ENCODE results near the gene LINC01488. TPM values are rescaled to one million over a fixed set of nuclear protein-coding genes. Genes with fewer than 3 reads are reported as not detected.

The LINC01488 gene
- total and polyA plus RNA-seq, 9 of the 15 experiments (the other 6 are each of a cell fraction or from before 2014, with no cell fraction given): not detected

DNA sequence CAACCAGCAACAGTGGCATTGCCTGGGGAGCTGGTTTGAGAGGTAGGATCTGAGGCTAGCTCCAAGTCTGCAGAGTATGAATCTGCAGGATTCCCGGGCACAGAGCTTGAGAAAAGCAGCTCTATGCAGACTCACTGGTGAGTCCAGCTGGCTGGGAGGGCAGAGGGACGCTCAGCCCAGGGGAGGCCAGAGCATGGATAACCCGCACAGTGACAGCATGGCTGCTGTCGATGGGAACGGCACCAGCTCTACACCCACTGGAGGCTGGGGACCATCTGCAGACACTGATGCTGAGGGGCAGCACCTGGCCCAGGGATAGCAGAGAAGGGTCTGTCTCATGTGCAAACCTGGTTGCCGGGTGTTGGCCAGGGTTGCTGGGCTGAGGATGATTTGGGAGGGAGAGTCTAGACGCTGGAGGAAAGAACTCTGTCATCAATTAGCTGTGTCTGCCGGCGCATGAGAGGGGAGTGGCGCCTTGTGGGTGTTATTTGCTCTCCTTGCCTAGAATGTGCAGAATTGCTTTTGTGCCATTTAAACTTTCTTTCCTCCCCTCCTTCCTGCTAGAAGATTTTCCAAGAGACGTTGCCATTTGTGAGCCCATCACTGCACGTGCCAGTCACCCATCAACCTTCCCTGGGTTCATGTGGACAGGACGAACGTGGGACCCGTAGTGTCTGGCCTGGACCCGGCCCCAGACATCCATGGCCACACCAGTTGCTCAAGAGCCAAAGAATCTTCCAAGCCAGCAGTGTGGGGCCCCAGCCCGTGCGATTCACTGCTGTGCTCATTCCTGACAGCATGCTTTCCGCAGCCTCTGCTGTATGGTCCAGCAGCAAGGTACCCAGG is 19.1 kb upstream of the LINC01488 start:
- Histone ChIP-seq H3K27ac (ENCODE audit: extremely low read depth, low read depth, low read length) (no peak overlapping the region), H4K20me1 (replicated peaks; ENCODE audit: control insufficient read depth, insufficient read depth, low read length) (no peaks in the 10 kb centered on the region; the same call in 1 of the 2 replicates), H3K4me1 (replicated peaks in 1 of 2; ENCODE audit: control insufficient read depth in 2 of 2, insufficient read depth in 2 of 2, low read length in 2 of 2) (peaks cover 16 to 22% of the 10 kb centered on the region in 2 experiments), H3K9ac (ENCODE audit: insufficient read depth in 1 of 2, low read depth in 2 of 2, low read length in 2 of 2) (0 out of 4 replicates have a peak overlapping the region, but pooled peaks of 1 of the 2 experiments have one; percentile 33), H3K4me2 (ENCODE audit: insufficient read depth, low read length) (no peak overlapping the region), H3K27me3 (ENCODE audit: control insufficient read depth in 2 of 2, insufficient read depth in 2 of 2, low read length in 2 of 2) (peaks cover 2 to 41% of the 10 kb centered on the region in 2 experiments), H3K79me2 (ENCODE audit: control insufficient read depth, insufficient read depth, low read length) (no peaks in the 10 kb centered on the region), H3K9me3 (replicated peaks; ENCODE audit: control insufficient read depth, insufficient read depth, low read depth, low read length) (peaks cover 2% of the 10 kb centered on the region; the same call in 1 of the 2 replicates), H2AFZ (ENCODE audit: low read depth, low read length) (no peak overlapping the region), H3K36me3 (ENCODE audit: control insufficient read depth, insufficient read depth, low read length) (no peaks in the 10 kb centered on the region), H3K9me1 (ENCODE audit: control insufficient read depth, insufficient read depth, low read length) (no peaks in the 10 kb centered on the region), H3K4me3 (no peak overlapping the region)
- intact Hi-C loops (cut with micrococcal nuclease) (no loop called here), in situ Hi-C loops (cut with MboI) (no loop called here)
- BruUV-seq (replicated peaks): no TSS peak
- ChIA-PET POLR2A (interaction anchor here (1.1 kb wide), 1 partner anchor 10 kb away, joined by 3 read pairs; no protein-coding TSS in a partner anchor), CTCF (ENCODE audit: low intra/inter-chr PET ratio) (no interaction called here)
- 12% methylated on average over 19 of the region's 19 CpGs for WGBS (ENCODE audit: insufficient coverage, low coverage, missing lambda C conversion rate)
- no peak for TF ChIP-seq ZKSCAN3 (CRISPR knock-in tag; IDR thresholded peaks at IDR 0.05)
- no peak for TF ChIP-seq RUNX1 (IDR thresholded peaks at IDR 0.05; ENCODE audit: low read depth)
- DNase-seq (ENCODE audit: extremely low read depth in 1 of 4, low spot score in 3 of 4) (no peak), ATAC-seq (no peak), FAIRE-seq (no peak)

DNA sequence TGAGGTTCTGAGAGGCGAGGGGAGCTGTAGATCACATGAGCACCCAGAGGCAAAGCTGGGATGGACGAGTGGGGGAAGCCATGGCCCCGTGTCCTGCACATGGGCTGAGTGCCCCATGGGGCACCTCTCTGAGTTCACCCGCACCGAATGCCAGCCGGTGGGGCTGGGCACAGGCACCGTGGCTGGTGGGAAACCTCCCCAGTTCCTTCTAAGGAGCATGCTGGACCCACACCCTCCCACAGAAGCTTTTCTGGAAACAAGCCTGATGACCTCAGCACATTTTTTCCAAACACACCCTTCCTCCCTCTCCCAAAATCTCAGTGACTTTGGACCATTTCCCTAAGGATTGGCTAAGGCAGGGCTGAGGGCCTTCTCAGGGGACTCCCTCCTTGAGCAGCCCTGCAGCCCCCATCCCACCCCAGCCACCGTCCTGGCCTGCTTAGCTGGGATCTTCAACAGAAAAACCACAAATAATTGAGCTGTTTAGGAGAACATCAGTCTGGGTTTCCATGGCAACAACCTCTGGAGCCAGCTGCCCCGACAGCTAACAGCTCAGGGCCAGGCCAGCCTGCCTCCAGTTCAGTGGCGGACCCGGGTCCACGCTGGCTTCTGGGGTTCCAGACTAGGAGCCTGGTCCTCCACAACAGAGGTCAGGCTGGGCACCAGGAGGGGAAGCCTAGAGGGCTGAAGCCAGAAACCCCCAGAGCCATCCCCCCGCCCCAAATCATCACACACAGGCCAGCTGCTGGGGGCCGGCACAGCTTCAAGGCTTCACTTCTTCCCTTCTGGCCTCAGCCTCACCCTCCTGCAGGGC is 18.1 kb upstream of the LINC01488 start:
- peak; percentile 29; the same call in 1 of the 3 replicates for ATAC-seq
- H3K27ac ChIP-seq (ENCODE audit: extremely low read depth, low read depth, low read length): no peak overlapping the region
- peak in 1 of 4 experiments; percentile 28 for DNase-seq (ENCODE audit: extremely low read depth in 1 of 4, low spot score in 3 of 4)
- BruUV-seq (replicated peaks): no TSS peak
- ChIA-PET POLR2A (interaction anchor here (1.1 kb wide), 1 partner anchor 11 kb away, joined by 3 read pairs; no protein-coding TSS in a partner anchor), CTCF (ENCODE audit: low intra/inter-chr PET ratio) (no interaction called here)
- H3K36me3 ChIP-seq (ENCODE audit: control insufficient read depth, insufficient read depth, low read length): no peaks in the 10 kb centered on the region
- no peak overlapping the region for H2AFZ ChIP-seq (ENCODE audit: low read depth, low read length)
- no peak overlapping the region for H3K4me3 ChIP-seq
- H3K4me1 ChIP-seq (replicated peaks in 1 of 2; ENCODE audit: control insufficient read depth in 2 of 2, insufficient read depth in 2 of 2, low read length in 2 of 2): peaks cover 24 to 30% of the 10 kb centered on the region in 2 experiments
- H3K9me3 ChIP-seq (replicated peaks; ENCODE audit: control insufficient read depth, insufficient read depth, low read depth, low read length): peaks cover 2% of the 10 kb centered on the region; the same call in 1 of the 2 replicates
- no peaks in the 10 kb centered on the region for H3K79me2 ChIP-seq (ENCODE audit: control insufficient read depth, insufficient read depth, low read length)
- intact Hi-C loops (cut with micrococcal nuclease): no loop called here
- no peak overlapping the region for H3K4me2 ChIP-seq (ENCODE audit: insufficient read depth, low read length)
- no peak for FAIRE-seq
- in situ Hi-C loops (cut with MboI): no loop called here
- 8% methylated on average over 10 of the region's 14 CpGs for WGBS (ENCODE audit: insufficient coverage, low coverage, missing lambda C conversion rate)
- no peak overlapping the region for H3K9ac ChIP-seq (ENCODE audit: insufficient read depth in 1 of 2, low read depth in 2 of 2, low read length in 2 of 2)
- H3K9me1 ChIP-seq (ENCODE audit: control insufficient read depth, insufficient read depth, low read length): no peaks in the 10 kb centered on the region
- no peaks in the 10 kb centered on the region; the same call in 1 of the 2 replicates for H4K20me1 ChIP-seq (replicated peaks; ENCODE audit: control insufficient read depth, insufficient read depth, low read length)
- TF ChIP-seq SREBF2 (CRISPR knock-in tag; IDR thresholded peaks at IDR 0.05) (no peak), C11orf30 (IDR thresholded peaks at IDR 0.05; ENCODE audit: low read depth) (peak; percentile 40; the same call in 1 of the 2 replicates), ZNF316 (IDR thresholded peaks at IDR 0.05) (peak; percentile 62), MAFG (tag; conservative IDR thresholded peaks at IDR 0.05) (peak; percentile 34), RFX1 (IDR thresholded peaks at IDR 0.05) (peak; percentile 93), RBM22 (IDR thresholded peaks at IDR 0.05; ENCODE audit: low read depth, low read length, poor library complexity, severe bottlenecking) (no peak), MAFK (IDR thresholded peaks at IDR 0.05; ENCODE audit: low read length) (0 out of 2 replicates have a peak, but pooled peaks have one; percentile 3), CTBP1 (IDR thresholded peaks at IDR 0.05; ENCODE audit: borderline replicate concordance) (0 out of 2 replicates have a peak, but pooled peaks have one; percentile 12)
- TF ChIP-seq, protein P1, sequence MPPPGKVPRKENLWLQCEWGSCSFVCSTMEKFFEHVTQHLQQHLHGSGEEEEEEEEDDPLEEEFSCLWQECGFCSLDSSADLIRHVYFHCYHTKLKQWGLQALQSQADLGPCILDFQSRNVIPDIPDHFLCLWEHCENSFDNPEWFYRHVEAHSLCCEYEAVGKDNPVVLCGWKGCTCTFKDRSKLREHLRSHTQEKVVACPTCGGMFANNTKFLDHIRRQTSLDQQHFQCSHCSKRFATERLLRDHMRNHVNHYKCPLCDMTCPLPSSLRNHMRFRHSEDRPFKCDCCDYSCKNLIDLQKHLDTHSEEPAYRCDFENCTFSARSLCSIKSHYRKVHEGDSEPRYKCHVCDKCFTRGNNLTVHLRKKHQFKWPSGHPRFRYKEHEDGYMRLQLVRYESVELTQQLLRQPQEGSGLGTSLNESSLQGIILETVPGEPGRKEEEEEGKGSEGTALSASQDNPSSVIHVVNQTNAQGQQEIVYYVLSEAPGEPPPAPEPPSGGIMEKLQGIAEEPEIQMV (tag; conservative IDR thresholded peaks at IDR 0.05; ENCODE audit: low read depth): no peak
- H3K27me3 ChIP-seq (ENCODE audit: control insufficient read depth in 2 of 2, insufficient read depth in 2 of 2, low read length in 2 of 2): peaks cover 2 to 41% of the 10 kb centered on the region in 2 experiments

All from K562 (cell line).